ENCODE measurements around the gene RNF157. TPM values are rescaled to one million over a fixed set of nuclear protein-coding genes. Genes with fewer than 3 reads are reported as not detected.
A peak's percentile ranks its signal among the peaks of the same experiment; 100 is the strongest.

RNF157 gene
- total and polyA plus RNA-seq, 9 of the 15 experiments (the other 6 are each of a cell fraction or from before 2014, with no cell fraction given), result 8.1 to 31.7 (median 20.8) TPM

DNA sequence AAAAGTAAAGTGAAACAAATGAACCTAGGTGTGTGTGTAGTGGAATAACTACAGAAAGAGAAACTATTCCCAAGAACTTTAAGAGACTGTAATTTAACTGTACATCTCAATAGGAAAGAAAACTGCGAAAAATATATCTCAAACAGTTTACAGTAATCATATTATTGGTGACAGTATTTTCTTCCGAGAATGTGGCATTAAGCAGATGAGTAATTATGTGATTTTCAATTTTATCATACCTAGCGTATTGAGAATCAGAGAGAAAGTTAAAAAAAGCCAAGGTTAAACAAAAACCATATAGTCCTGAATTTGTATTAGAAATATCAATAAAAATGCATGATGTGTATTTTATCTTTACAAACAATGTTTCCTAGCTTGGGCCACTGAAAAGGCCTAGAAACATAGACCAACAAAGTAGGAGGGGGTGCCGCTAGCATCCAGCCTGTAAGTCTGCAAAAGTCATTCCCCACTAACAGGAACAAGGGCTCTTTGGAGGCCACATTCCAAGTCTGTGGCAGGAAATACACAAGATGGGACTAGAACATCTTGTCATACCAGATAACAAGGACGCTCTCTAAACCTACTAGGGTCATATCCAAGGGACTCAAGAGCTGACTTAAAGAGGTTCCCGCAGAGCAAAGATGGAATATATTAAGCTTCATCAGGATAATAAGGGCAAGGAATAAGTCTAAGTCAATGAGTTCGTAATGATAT, 20.5 kb downstream of the RNF157 start:
- Histone ChIP-seq H3K27me3 (ENCODE audit: control insufficient read depth in 2 of 2, insufficient read depth in 2 of 2, low read length in 2 of 2) (no peaks in the 10 kb centered on the region), H3K36me3 (ENCODE audit: control insufficient read depth, insufficient read depth, low read length) (peaks cover 5% of the 10 kb centered on the region; the same call in 1 of the 3 replicates), H3K9me3 (replicated peaks; ENCODE audit: control insufficient read depth, insufficient read depth, low read depth, low read length) (no peaks in the 10 kb centered on the region), H3K4me1 (replicated peaks in 1 of 2; ENCODE audit: control insufficient read depth in 2 of 2, insufficient read depth in 2 of 2, low read length in 2 of 2) (peaks cover 4 to 33% of the 10 kb centered on the region in 2 experiments), H3K9ac (ENCODE audit: insufficient read depth in 1 of 2, low read depth in 2 of 2, low read length in 2 of 2) (peak overlapping the region in 1 of 2 experiments; percentile 32; a peak in 1 of 4 replicates), H2AFZ (ENCODE audit: low read depth, low read length) (0 out of 2 replicates have a peak overlapping the region, but pooled peaks have one; percentile 20), H3K4me2 (ENCODE audit: insufficient read depth, low read length) (peak overlapping the region; percentile 37), H3K9me1 (ENCODE audit: control insufficient read depth, insufficient read depth, low read length) (no peaks in the 10 kb centered on the region), H3K79me2 (ENCODE audit: control insufficient read depth, insufficient read depth, low read length) (peaks cover 73% of the 10 kb centered on the region), H4K20me1 (replicated peaks; ENCODE audit: control insufficient read depth, insufficient read depth, low read length) (no peaks in the 10 kb centered on the region), H3K4me3 (no peak overlapping the region), H3K27ac (ENCODE audit: extremely low read depth, low read depth, low read length) (peak overlapping the region; percentile 54; the same call in 2 of the 3 replicates)
- FAIRE-seq (peak; percentile 78), ATAC-seq (peak; percentile 69), DNase-seq (ENCODE audit: extremely low read depth in 1 of 4, low spot score in 3 of 4) (peak in 2 of 4 experiments; percentile 52 to 73)
- 39% methylated on average over 7 of the region's 7 CpGs for WGBS (ENCODE audit: insufficient coverage, low coverage, missing lambda C conversion rate)
- POLR2A ChIA-PET, result interaction anchor here (0.9 to 1.4 kb wide), 4 partner anchors 16 to 49 kb away, joined by 4 to 5 read pairs (median 4); no protein-coding TSS in a partner anchor
- in situ Hi-C loops (cut with MboI) (no loop called here), intact Hi-C loops (cut with micrococcal nuclease) (loop anchor here (5.0 kb wide), 1 partner anchor 33 kb away; no protein-coding TSS in a partner anchor)
- CTCF ChIA-PET (ENCODE audit: low intra/inter-chr PET ratio), result interaction anchor here (0.5 kb wide), 1 partner anchor 239 kb away, joined by 3 read pairs; no protein-coding TSS in a partner anchor
- BruUV-seq (replicated peaks), result no TSS peak
- no peak for TF ChIP-seq ZBTB43 (CRISPR knock-in tag; IDR thresholded peaks at IDR 0.05)
- TF ChIP-seq TCF7L2 (IDR thresholded peaks at IDR 0.05; ENCODE audit: low read depth, low read length), result no peak
- TF ChIP-seq, protein P1, sequence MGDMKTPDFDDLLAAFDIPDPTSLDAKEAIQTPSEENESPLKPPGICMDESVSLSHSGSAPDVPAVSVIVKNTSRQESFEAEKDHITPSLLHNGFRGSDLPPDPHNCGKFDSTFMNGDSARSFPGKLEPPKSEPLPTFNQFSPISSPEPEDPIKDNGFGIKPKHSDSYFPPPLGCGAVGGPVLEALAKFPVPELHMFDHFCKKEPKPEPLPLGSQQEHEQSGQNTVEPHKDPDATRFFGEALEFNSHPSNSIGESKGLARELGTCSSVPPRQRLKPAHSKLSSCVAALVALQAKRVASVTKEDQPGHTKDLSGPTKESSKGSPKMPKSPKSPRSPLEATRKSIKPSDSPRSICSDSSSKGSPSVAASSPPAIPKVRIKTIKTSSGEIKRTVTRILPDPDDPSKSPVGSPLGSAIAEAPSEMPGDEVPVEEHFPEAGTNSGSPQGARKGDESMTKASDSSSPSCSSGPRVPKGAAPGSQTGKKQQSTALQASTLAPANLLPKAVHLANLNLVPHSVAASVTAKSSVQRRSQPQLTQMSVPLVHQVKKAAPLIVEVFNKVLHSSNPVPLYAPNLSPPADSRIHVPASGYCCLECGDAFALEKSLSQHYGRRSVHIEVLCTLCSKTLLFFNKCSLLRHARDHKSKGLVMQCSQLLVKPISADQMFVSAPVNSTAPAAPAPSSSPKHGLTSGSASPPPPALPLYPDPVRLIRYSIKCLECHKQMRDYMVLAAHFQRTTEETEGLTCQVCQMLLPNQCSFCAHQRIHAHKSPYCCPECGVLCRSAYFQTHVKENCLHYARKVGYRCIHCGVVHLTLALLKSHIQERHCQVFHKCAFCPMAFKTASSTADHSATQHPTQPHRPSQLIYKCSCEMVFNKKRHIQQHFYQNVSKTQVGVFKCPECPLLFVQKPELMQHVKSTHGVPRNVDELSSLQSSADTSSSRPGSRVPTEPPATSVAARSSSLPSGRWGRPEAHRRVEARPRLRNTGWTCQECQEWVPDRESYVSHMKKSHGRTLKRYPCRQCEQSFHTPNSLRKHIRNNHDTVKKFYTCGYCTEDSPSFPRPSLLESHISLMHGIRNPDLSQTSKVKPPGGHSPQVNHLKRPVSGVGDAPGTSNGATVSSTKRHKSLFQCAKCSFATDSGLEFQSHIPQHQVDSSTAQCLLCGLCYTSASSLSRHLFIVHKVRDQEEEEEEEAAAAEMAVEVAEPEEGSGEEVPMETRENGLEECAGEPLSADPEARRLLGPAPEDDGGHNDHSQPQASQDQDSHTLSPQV (IDR thresholded peaks at IDR 0.05), result peak; percentile 43; the same call in 1 of the 2 replicates
- TF ChIP-seq NR2C2 (CRISPR knock-in tag; IDR thresholded peaks at IDR 0.05), result no peak
- 0 out of 2 replicates have a peak, but pooled peaks have one; percentile 15 for TF ChIP-seq NR2C2 (tag; IDR thresholded peaks at IDR 0.05)
- TF ChIP-seq, protein P2, sequence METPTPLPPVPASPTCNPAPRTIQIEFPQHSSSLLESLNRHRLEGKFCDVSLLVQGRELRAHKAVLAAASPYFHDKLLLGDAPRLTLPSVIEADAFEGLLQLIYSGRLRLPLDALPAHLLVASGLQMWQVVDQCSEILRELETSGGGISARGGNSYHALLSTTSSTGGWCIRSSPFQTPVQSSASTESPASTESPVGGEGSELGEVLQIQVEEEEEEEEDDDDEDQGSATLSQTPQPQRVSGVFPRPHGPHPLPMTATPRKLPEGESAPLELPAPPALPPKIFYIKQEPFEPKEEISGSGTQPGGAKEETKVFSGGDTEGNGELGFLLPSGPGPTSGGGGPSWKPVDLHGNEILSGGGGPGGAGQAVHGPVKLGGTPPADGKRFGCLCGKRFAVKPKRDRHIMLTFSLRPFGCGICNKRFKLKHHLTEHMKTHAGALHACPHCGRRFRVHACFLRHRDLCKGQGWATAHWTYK (CRISPR knock-in tag; IDR thresholded peaks at IDR 0.05), result peak; percentile 51; the same call in 1 of the 2 replicates
- TF ChIP-seq DPF2 (IDR thresholded peaks at IDR 0.05), result peak; percentile 53; the same call in 1 of the 2 replicates
- TF ChIP-seq, protein P3, sequence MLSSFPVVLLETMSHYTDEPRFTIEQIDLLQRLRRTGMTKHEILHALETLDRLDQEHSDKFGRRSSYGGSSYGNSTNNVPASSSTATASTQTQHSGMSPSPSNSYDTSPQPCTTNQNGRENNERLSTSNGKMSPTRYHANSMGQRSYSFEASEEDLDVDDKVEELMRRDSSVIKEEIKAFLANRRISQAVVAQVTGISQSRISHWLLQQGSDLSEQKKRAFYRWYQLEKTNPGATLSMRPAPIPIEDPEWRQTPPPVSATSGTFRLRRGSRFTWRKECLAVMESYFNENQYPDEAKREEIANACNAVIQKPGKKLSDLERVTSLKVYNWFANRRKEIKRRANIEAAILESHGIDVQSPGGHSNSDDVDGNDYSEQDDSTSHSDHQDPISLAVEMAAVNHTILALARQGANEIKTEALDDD (IDR thresholded peaks at IDR 0.05), result peak; percentile 57
- no peak; a peak in 1 of 4 replicates for TF ChIP-seq MNT (conservative IDR thresholded peaks at IDR 0.05)
- peak; percentile 46; the same call in 1 of the 2 replicates for TF ChIP-seq CBFA2T3 (IDR thresholded peaks at IDR 0.05)
- TF ChIP-seq ARID1B (IDR thresholded peaks at IDR 0.05), result peak; percentile 69
